HG02970 (cell line): ENCODE data around the gene ZNF189.

Source experiments
- ATAC-seq: cut with Tn5 transposase; IDR thresholded peaks from one replicate; pipeline ENCODE4 v1.9.1; 2021; ENCODE audit warnings: mild to moderate bottlenecking, moderate library complexity, moderate number of reproducible peaks; ENCODE audit not compliant: unreplicated experiment, low FRiP score

ZNF189 gene

GRCh38 chr9:101417977-101418376, 19.3 kb downstream of the ZNF189 start:
- ATAC-seq: no peak

DNA sequence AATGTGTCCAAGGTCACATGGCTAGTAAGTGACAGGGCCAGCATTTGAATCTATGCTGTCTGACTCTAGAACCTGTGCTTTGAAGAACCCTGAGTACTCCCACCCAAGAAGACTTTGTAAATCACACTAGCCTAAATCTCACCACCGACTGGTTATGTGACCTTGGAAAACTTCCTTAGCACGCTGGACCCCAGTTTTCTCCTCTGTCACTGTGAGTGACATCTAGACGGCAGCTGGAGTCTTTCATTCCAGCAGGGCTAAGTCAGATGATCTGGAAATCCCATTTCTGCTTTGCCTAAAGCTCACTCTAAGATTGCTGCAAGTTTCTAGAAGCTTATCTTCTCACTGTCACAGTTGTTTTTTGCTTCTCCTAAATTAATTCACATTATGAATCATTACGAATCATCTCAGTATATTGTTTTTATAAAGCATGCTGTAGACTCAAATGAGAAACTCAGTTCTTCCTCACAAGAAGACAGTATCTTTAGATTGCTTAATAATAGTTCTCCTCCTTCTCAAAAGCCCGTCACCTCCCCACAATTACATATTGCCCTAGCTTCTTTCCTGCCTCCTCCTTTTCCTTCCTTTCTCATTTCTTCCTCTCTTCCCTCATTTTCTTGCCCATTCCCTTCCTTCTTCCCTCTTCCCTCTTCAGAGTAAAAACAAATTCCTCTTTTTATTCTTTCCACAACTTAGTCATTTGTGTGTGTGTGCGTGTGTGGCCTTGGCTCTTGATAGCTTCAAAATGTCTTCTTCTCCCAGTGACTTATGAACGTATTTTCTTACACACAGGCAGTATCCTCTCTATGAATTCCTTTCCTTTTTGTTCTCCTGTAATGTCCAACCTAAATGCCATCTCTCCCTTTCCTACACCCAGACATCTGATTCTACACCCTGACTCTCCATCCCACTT, 20.1 kb downstream of the ZNF189 start:
- no peak for ATAC-seq

- no peak for ATAC-seq
Measured at GRCh38 chr9:101419863-101420262, 21.2 kb downstream of the ZNF189 start.

GRCh38 chr9:101421653-101422065, 23.0 kb downstream of the ZNF189 start:
- no peak for ATAC-seq

DNA sequence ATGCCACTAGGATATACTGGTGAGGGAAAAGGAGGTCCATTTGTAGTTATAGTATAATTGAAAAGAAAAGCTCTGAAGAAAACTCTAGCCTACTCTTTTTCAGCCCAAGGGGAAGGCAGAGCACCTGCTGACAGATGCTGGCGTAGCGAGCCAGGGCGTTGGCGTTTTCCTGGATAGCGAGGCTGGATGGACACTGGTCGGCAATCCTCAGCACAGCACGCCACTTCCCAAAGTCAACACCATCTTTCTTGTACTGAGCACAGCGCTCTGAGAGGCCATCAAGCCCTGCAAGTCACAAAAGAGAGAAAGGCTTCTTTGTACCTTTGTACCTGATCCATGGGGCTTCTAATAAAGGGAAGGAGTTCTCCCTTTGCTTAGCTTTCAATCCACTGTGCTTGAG, 28.7 kb downstream of the ZNF189 start:
- no peak for ATAC-seq

DNA sequence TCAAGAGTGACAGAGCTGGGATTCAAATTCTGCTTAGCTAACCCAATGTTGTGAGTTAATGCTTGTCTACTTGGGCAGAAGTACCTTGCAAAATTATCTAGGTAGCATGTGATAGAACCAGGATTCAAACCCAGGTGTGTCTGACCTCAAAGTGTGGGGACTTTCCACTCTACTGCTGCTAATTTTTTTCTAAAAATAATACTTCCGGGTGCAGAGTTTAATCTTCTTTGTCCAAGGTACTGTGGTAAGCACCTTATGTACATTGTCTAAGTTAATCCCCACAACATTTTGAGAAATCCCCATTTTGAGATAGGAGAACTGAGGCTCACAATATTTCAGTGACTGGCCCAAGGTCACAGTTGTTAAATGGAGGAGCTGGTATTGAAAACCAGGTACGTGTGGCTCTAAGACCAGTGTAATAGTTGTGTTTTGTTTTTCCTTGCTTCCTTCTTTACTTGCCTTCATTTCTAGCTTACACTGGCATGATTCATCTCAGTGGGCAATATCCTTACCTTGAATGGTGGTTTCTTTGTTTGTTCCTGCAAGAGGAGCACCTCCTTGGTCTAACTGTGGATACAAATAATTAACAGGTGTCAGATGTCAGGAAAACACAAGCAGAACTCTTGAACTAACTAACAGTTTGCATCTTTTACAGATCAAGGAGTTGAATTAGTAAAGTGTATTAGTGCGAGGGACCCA, 29.5 kb downstream of the ZNF189 start:
- no peak for ATAC-seq

DNA sequence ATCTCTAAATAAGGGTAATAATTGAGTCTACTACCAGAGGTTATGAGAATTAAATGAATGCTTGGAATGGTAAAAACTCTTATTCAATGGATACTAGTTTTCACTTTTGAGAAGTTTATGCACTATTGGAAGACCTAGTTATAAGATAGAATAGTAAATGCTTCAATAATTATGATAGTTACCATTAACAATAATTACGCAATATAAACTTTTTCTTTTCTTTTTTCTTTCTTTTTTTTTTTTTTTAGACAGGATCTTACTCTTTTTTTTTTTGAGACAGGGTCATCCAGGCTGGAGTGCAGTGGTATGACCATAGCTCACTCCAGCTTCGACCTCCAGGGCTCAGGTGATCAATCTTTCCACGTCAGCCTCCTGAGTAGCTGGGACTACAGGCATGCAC, 30.3 kb downstream of the ZNF189 start:
- no peak for ATAC-seq

- ATAC-seq: no peak
Measured at GRCh38 chr9:101429736-101430135, 31.1 kb downstream of the ZNF189 start.

- ATAC-seq: no peak
Measured at GRCh38 chr9:101432171-101432570, 33.5 kb downstream of the ZNF189 start.

- ATAC-seq: no peak
Measured at GRCh38 chr9:101432740-101433139, 34.1 kb downstream of the ZNF189 start.

- no peak for ATAC-seq
Measured at GRCh38 chr9:101433229-101433628, 34.6 kb downstream of the ZNF189 start.

- no peak for ATAC-seq
Measured at GRCh38 chr9:101434998-101435397, 36.3 kb downstream of the ZNF189 start.

GRCh38 chr9:101435601-101436079, 37.0 kb downstream of the ZNF189 start, which contains the start of gene ALDOB:
TSS of gene ALDOB (minus strand) at chr9:101435774. CDS start at chr9:101430887, 4,887 bp downstream.
- no peak for ATAC-seq

DNA sequence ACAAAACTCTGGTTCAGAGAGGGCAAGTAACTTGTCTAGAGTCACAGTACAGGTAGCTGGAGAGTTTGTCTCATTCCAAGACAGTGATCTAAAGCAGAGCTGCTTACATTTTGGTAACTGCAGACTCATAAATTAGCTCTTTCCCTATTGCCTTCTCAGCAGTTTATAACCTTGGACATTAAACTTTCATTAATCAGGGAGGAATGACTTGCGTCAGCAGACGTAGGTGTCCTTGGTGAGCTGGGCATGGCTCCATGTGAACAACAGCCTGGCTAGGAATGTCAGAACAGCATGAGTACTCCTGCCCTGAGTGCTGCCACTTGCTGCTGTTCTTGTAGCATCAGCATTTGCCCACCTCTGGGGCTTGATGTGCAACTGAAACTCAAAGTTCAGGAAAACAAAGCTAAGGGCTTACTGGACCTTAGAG, 39.2 kb downstream of the ZNF189 start:
- ATAC-seq: no peak

- no peak for ATAC-seq
Measured at GRCh38 chr9:101438523-101438922, 39.9 kb downstream of the ZNF189 start.

- no peak for ATAC-seq
Measured at GRCh38 chr9:101440714-101441230, 42.1 kb downstream of the ZNF189 start.

DNA sequence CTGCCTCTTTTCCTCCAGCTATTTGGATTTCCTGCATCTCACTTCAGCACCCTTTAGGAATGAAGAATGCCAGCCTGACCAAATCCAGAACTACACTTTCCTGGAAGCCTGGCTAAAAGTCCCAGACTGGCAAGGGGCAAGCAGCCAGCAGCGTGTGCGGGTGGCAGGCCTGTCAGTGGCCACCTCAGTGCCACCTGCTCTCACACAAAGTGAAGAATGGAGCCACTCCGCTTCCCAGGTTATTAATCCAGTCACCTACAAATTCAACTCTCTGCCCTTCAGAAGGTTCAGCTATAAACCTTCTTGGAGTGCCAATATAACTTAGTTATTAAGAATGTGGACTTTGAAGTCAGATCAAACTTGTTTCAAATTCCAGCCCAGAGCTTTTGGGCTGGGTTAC, 43.7 kb downstream of the ZNF189 start:
- ATAC-seq: no peak

DNA sequence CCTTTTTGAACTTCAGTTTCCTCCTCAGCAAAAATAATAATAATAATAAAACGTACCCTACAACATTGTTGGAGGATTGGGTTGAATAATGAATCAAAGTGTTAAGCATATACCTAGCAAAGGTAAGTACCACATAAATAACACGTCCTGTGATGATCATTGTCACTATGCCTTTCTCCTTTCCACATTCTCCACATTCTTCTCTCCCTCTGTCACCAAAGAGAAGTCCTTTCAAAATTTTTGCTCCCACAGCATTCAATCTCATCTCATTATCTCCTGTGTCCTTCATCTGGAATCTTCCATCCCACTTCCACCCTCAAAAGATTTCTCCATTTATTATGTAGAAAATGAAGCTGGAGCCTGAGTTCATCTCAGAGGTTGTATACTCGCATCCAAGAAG, 44.1 kb downstream of the ZNF189 start:
- ATAC-seq: no peak

GRCh38 chr9:101443364-101443771, 44.7 kb downstream of the ZNF189 start:
- ATAC-seq: no peak

- no peak for ATAC-seq
Measured at GRCh38 chr9:101445353-101446029, 46.8 kb downstream of the ZNF189 start.

- ATAC-seq: no peak
Measured at GRCh38 chr9:101446732-101447131, 48.1 kb downstream of the ZNF189 start.
